Brain microvascular endothelial cell (primary cell): Measurements from ENCODE around the gene SELENOK.

Source experiments
- DNase-seq: peaks from one replicate; pipeline ENCODE4 v3.0.0-alpha.2; 2020
- H3K27ac ChIP-seq: fragments of 250-450 bp; sonication (Bioruptor Pico); 2 replicates; pipeline ENCODE4 v1.5.1; 2020; ENCODE audit warnings: mild to moderate bottlenecking, moderate library complexity
- H3K27me3 ChIP-seq: fragments of 250-450 bp; sonication (Bioruptor Pico); replicated peaks from 2 replicates; pipeline ENCODE4 v1.5.1; 2020; ENCODE audit warnings: mild to moderate bottlenecking
- H3K36me3 ChIP-seq: fragments of 250-450 bp; sonication (Bioruptor Pico); replicated peaks from 2 replicates; pipeline ENCODE4 v1.5.1; 2020; ENCODE audit warnings: mild to moderate bottlenecking
- H3K4me3 ChIP-seq: 2 replicates; pipeline ENCODE4 v1.5.1; 2011; ENCODE audit warnings: low read depth, mild to moderate bottlenecking, control low read depth, low read length, moderate library complexity
- in situ Hi-C: cut with HindIII; loops from 2 replicates; pipeline ENCODE4 v1.10.0; 2017; ENCODE audit warnings: low sequenced_read_pairs, low pct_ligation_motif_present
- TF ChIP-seq, protein P1 (sequence below): IDR thresholded peaks from 2 replicates; pipeline ENCODE4 v1.5.1; 2011; ENCODE audit warnings: low read depth, mild to moderate bottlenecking, moderate library complexity, low read length, control low read depth, inconsistent platforms; ENCODE audit errors: missing control alignments

SELENOK gene

DNA sequence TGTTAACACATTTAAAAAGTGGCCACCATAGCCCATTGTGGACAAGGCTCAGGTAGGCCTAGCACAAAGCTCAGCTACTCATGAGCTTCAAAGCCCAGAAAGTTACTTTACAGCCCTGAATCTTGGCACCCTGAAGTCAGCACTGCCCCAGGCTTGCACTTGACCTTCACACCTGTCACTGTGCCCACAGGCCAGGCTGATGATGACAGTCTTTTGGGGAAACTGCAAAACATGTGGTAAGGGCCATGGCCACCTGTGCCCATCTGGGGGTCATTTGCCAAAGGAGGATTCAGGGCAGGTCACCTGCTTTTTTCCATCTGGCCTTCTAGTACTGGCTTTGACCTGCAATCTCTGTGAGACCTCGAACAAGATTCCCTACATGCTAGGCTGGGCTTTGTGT is 56.4 kb downstream of the SELENOK start:
- no peak for DNase-seq
- TF ChIP-seq, protein P1, sequence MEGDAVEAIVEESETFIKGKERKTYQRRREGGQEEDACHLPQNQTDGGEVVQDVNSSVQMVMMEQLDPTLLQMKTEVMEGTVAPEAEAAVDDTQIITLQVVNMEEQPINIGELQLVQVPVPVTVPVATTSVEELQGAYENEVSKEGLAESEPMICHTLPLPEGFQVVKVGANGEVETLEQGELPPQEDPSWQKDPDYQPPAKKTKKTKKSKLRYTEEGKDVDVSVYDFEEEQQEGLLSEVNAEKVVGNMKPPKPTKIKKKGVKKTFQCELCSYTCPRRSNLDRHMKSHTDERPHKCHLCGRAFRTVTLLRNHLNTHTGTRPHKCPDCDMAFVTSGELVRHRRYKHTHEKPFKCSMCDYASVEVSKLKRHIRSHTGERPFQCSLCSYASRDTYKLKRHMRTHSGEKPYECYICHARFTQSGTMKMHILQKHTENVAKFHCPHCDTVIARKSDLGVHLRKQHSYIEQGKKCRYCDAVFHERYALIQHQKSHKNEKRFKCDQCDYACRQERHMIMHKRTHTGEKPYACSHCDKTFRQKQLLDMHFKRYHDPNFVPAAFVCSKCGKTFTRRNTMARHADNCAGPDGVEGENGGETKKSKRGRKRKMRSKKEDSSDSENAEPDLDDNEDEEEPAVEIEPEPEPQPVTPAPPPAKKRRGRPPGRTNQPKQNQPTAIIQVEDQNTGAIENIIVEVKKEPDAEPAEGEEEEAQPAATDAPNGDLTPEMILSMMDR = no peak
- in situ Hi-C loops = no loop called here
- no peaks in the 10 kb centered on the region for H3K27me3 ChIP-seq
- no peak overlapping the region for H3K27ac ChIP-seq
- no peaks in the 10 kb centered on the region for H3K36me3 ChIP-seq
- no peak overlapping the region for H3K4me3 ChIP-seq

- Histone ChIP-seq H3K27ac (no peak overlapping the region), H3K36me3 (no peaks in the 10 kb centered on the region), H3K27me3 (no peaks in the 10 kb centered on the region), H3K4me3 (no peak overlapping the region)
- in situ Hi-C loops = no loop called here
- no peak for DNase-seq
- TF ChIP-seq, protein P1 = no peak
Measured at GRCh38 chr3:53834429-53835095, 57.1 kb downstream of the SELENOK start.
